Measurements from ENCODE around the gene S100A9. TPM values are rescaled to one million over a fixed set of nuclear protein-coding genes. Genes with fewer than 3 reads are reported as not detected.

S100A9 gene
- total RNA-seq, 1 experiment from 2014 or later: 0.33 TPM

GRCh38 chr1:153363641-153364040 is 6.0 kb downstream of the S100A9 start:
- DNase-seq (ENCODE audit: low spot score) (no peak), ATAC-seq (no peak)
- no peaks in the 10 kb centered on the region; the same call in 1 of the 2 replicates for H3K27me3 Mint-ChIP-seq (ENCODE audit: low read depth)
- H3K9me3 Mint-ChIP-seq: no peaks in the 10 kb centered on the region
- no peak overlapping the region for H3K4me3 Mint-ChIP-seq
- POLR2A ChIA-PET: no interaction called here
- H3K36me3 Mint-ChIP-seq: no peaks in the 10 kb centered on the region
- H3K27ac Mint-ChIP-seq: no peak overlapping the region
- no peak for TF ChIP-seq NR3C1 (CRISPR knock-in tag; conservative IDR thresholded peaks at IDR 0.05; ENCODE audit: low read depth)
- no peak for TF ChIP-seq ESRRA (CRISPR knock-in tag; IDR thresholded peaks at IDR 0.05; ENCODE audit: borderline replicate concordance)
- no peak for TF ChIP-seq OVOL2 (CRISPR knock-in tag; IDR thresholded peaks at IDR 0.05; ENCODE audit: borderline replicate concordance)
- no peak for TF ChIP-seq ATF3 (CRISPR knock-in tag; conservative IDR thresholded peaks at IDR 0.05)
- TF ChIP-seq CREM (CRISPR knock-in tag; IDR thresholded peaks at IDR 0.05): no peak
- TF ChIP-seq PREB (CRISPR knock-in tag; IDR thresholded peaks at IDR 0.05; ENCODE audit: borderline replicate concordance): no peak
- no peak for TF ChIP-seq ZNF121 (CRISPR knock-in tag; IDR thresholded peaks at IDR 0.05)
- TF ChIP-seq ZBTB21 (CRISPR knock-in tag; IDR thresholded peaks at IDR 0.05; ENCODE audit: borderline replicate concordance): no peak
- no peak for TF ChIP-seq ZNF317 (CRISPR knock-in tag; IDR thresholded peaks at IDR 0.05; ENCODE audit: borderline replicate concordance, low read depth)
- TF ChIP-seq EMX1 (CRISPR knock-in tag; IDR thresholded peaks at IDR 0.05): no peak
- no peak for TF ChIP-seq NFATC4 (CRISPR knock-in tag; IDR thresholded peaks at IDR 0.05)
- TF ChIP-seq RELA (CRISPR knock-in tag; IDR thresholded peaks at IDR 0.05; ENCODE audit: borderline replicate concordance): no peak
- TF ChIP-seq IRF1 (CRISPR knock-in tag; IDR thresholded peaks at IDR 0.05): no peak
- no peak for TF ChIP-seq CBFB (CRISPR knock-in tag; IDR thresholded peaks at IDR 0.05; ENCODE audit: low read depth)
- no peak for TF ChIP-seq GABPB1 (CRISPR knock-in tag; IDR thresholded peaks at IDR 0.05)
- TF ChIP-seq ELF4 (CRISPR knock-in tag; IDR thresholded peaks at IDR 0.05; ENCODE audit: low read depth): no peak
- CTCF ChIA-PET: interaction anchor here (3.2 kb wide), 1 partner anchor 8 kb away, joined by 14 read pairs; no protein-coding TSS in a partner anchor
- H3K4me1 Mint-ChIP-seq: no peaks in the 10 kb centered on the region

- ChIA-PET POLR2A (no interaction called here), CTCF (interaction anchor here (3.2 kb wide), 1 partner anchor 9 kb away, joined by 14 read pairs; no protein-coding TSS in a partner anchor)
- Mint-ChIP-seq H3K27ac (no peak overlapping the region), H3K36me3 (no peaks in the 10 kb centered on the region), H3K4me1 (no peaks in the 10 kb centered on the region), H3K4me3 (no peak overlapping the region), H3K27me3 (ENCODE audit: low read depth) (no peaks in the 10 kb centered on the region; the same call in 1 of the 2 replicates), H3K9me3 (no peaks in the 10 kb centered on the region)
- TF ChIP-seq ZNF219 (CRISPR knock-in tag; IDR thresholded peaks at IDR 0.05; ENCODE audit: borderline replicate concordance): no peak
- TF ChIP-seq TCF7 (CRISPR knock-in tag; IDR thresholded peaks at IDR 0.05; ENCODE audit: low read depth): no peak
- TF ChIP-seq IRF2 (CRISPR knock-in tag; IDR thresholded peaks at IDR 0.05; ENCODE audit: borderline replicate concordance, low read depth): no peak
- no peak for TF ChIP-seq SMAD4 (CRISPR knock-in tag; IDR thresholded peaks at IDR 0.05)
- no peak for TF ChIP-seq NR2C2 (CRISPR knock-in tag; IDR thresholded peaks at IDR 0.05)
- no peak for TF ChIP-seq MAX (CRISPR knock-in tag; IDR thresholded peaks at IDR 0.05)
- TF ChIP-seq KAT7 (CRISPR knock-in tag; IDR thresholded peaks at IDR 0.05; ENCODE audit: borderline replicate concordance): no peak
- no peak for TF ChIP-seq FOXJ3 (CRISPR knock-in tag; IDR thresholded peaks at IDR 0.05; ENCODE audit: borderline replicate concordance)
- no peak for TF ChIP-seq CREM (CRISPR knock-in tag; IDR thresholded peaks at IDR 0.05)
- TF ChIP-seq USF1 (CRISPR knock-in tag; IDR thresholded peaks at IDR 0.05): no peak
- no peak for TF ChIP-seq SOX15 (CRISPR knock-in tag; IDR thresholded peaks at IDR 0.05)
- no peak for ATAC-seq
- DNase-seq (ENCODE audit: low spot score): no peak
These were observed 6.5 kb downstream of the S100A9 start for GRCh38 chr1:153364156-153364555.
